Measurements from ENCODE around the gene GALNT5.
"Not testable (repeated sequence)": the region's sequence is repeated elsewhere in the genome, so short reads cannot be mapped to it uniquely, and the experiment has no call there.

The GALNT5 gene

GRCh38 chr2:157341381-157341780, 83.9 kb downstream of the GALNT5 start:
- not testable (repeated sequence) for H3K23ac ChIP-seq (ENCODE audit: low read length); H3K9ac ChIP-seq (ENCODE audit: low read length); DNase-seq; H3K4ac ChIP-seq (ENCODE audit: low read depth, low read length); H4K12ac ChIP-seq (ENCODE audit: low read depth, low read length); H3K9me3 ChIP-seq (ENCODE audit: insufficient read depth, low read depth, low read length); H2BK5ac ChIP-seq (ENCODE audit: low read depth, low read length, poor library complexity); H2BK120ac ChIP-seq (ENCODE audit: insufficient read depth, low read length, poor library complexity); H3K4me3 ChIP-seq (ENCODE audit: low read depth, low read length); H3K79me2 ChIP-seq (ENCODE audit: control insufficient read depth, insufficient read depth, low read length, poor library complexity); H4K8ac ChIP-seq (ENCODE audit: low read depth, low read length); H3K4me1 ChIP-seq (ENCODE audit: control insufficient read depth in 1 of 2, insufficient read depth in 2 of 2, low read length in 2 of 2); H4K91ac ChIP-seq (ENCODE audit: low read depth, low read length); H3K18ac ChIP-seq (ENCODE audit: low read length); H3K27ac ChIP-seq (ENCODE audit: low read depth, low read length); H3K36me3 ChIP-seq (ENCODE audit: control insufficient read depth in 1 of 2, insufficient read depth in 2 of 2, low read length in 2 of 2); H3K4me2 ChIP-seq (ENCODE audit: low read length); H2AK5ac ChIP-seq (ENCODE audit: low read length); H3K79me1 ChIP-seq (ENCODE audit: low read length); H3K27me3 ChIP-seq (ENCODE audit: insufficient read depth, low read length); H3K14ac ChIP-seq (ENCODE audit: low read length); H2BK12ac ChIP-seq (ENCODE audit: low read length); H2AFZ ChIP-seq (ENCODE audit: insufficient read depth, low read length, poor library complexity)
- WGBS (ENCODE audit: extremely low coverage, insufficient coverage, insufficient read length), result no CpG with 5 or more reads among the region's 2 CpGs

- no CpG with 5 or more reads among the region's 2 CpGs for WGBS (ENCODE audit: extremely low coverage, insufficient coverage, insufficient read length)
- H2BK12ac ChIP-seq (ENCODE audit: low read length), result no peak overlapping the region
- DNase-seq, result no peak
- no peaks in the 10 kb centered on the region for H3K27me3 ChIP-seq (ENCODE audit: insufficient read depth, low read length)
- no peak overlapping the region for H2AK5ac ChIP-seq (ENCODE audit: low read length)
- H3K9ac ChIP-seq (ENCODE audit: low read length), result no peak overlapping the region
- H4K91ac ChIP-seq (ENCODE audit: low read depth, low read length), result no peak overlapping the region
- no peak overlapping the region for H3K4ac ChIP-seq (ENCODE audit: low read depth, low read length)
- H3K79me1 ChIP-seq (ENCODE audit: low read length), result no peaks in the 10 kb centered on the region
- peaks cover 2% of the 10 kb centered on the region for H3K9me3 ChIP-seq (ENCODE audit: insufficient read depth, low read depth, low read length)
- no peaks in the 10 kb centered on the region for H3K79me2 ChIP-seq (ENCODE audit: control insufficient read depth, insufficient read depth, low read length, poor library complexity)
- no peak overlapping the region for H4K8ac ChIP-seq (ENCODE audit: low read depth, low read length)
- H3K4me1 ChIP-seq (ENCODE audit: control insufficient read depth in 1 of 2, insufficient read depth in 2 of 2, low read length in 2 of 2), result no peaks in the 10 kb centered on the region
- no peak overlapping the region for H4K12ac ChIP-seq (ENCODE audit: low read depth, low read length)
- no peak overlapping the region for H3K23ac ChIP-seq (ENCODE audit: low read length)
- H3K4me3 ChIP-seq (ENCODE audit: low read depth, low read length), result no peak overlapping the region
- no peak overlapping the region for H3K27ac ChIP-seq (ENCODE audit: low read depth, low read length)
- no peak overlapping the region for H3K14ac ChIP-seq (ENCODE audit: low read length)
- no peaks in the 10 kb centered on the region for H3K36me3 ChIP-seq (ENCODE audit: control insufficient read depth in 1 of 2, insufficient read depth in 2 of 2, low read length in 2 of 2)
- no peak overlapping the region for H2AFZ ChIP-seq (ENCODE audit: insufficient read depth, low read length, poor library complexity)
- no peak overlapping the region for H3K4me2 ChIP-seq (ENCODE audit: low read length)
- H3K18ac ChIP-seq (ENCODE audit: low read length), result no peak overlapping the region
- H2BK5ac ChIP-seq (ENCODE audit: low read depth, low read length, poor library complexity), result no peak overlapping the region
- H2BK120ac ChIP-seq (ENCODE audit: insufficient read depth, low read length, poor library complexity), result no peak overlapping the region
These were observed 88.3 kb downstream of the GALNT5 start for GRCh38 chr2:157345647-157346389.

- Histone ChIP-seq H3K4me1 (ENCODE audit: control insufficient read depth in 1 of 2, insufficient read depth in 2 of 2, low read length in 2 of 2) (no peaks in the 10 kb centered on the region), H4K12ac (ENCODE audit: low read depth, low read length) (no peak overlapping the region), H3K79me2 (ENCODE audit: control insufficient read depth, insufficient read depth, low read length, poor library complexity) (no peaks in the 10 kb centered on the region), H4K8ac (ENCODE audit: low read depth, low read length) (no peak overlapping the region), H3K9me3 (ENCODE audit: insufficient read depth, low read depth, low read length) (no peaks in the 10 kb centered on the region), H2AFZ (ENCODE audit: insufficient read depth, low read length, poor library complexity) (no peak overlapping the region), H2BK12ac (ENCODE audit: low read length) (no peak overlapping the region), H3K27ac (ENCODE audit: low read depth, low read length) (no peak overlapping the region), H3K23ac (ENCODE audit: low read length) (no peak overlapping the region), H2BK5ac (ENCODE audit: low read depth, low read length, poor library complexity) (no peak overlapping the region), H2AK5ac (ENCODE audit: low read length) (no peak overlapping the region), H3K27me3 (ENCODE audit: insufficient read depth, low read length) (no peaks in the 10 kb centered on the region), H3K36me3 (ENCODE audit: control insufficient read depth in 1 of 2, insufficient read depth in 2 of 2, low read length in 2 of 2) (no peaks in the 10 kb centered on the region), H3K18ac (ENCODE audit: low read length) (no peak overlapping the region), H2BK120ac (ENCODE audit: insufficient read depth, low read length, poor library complexity) (no peak overlapping the region), H3K9ac (ENCODE audit: low read length) (no peak overlapping the region), H3K79me1 (ENCODE audit: low read length) (no peaks in the 10 kb centered on the region), H4K91ac (ENCODE audit: low read depth, low read length) (no peak overlapping the region), H3K4me3 (ENCODE audit: low read depth, low read length) (no peak overlapping the region), H3K4me2 (ENCODE audit: low read length) (no peak overlapping the region), H3K14ac (ENCODE audit: low read length) (no peak overlapping the region), H3K4ac (ENCODE audit: low read depth, low read length) (no peak overlapping the region)
- no CpG with 5 or more reads among the region's 3 CpGs for WGBS (ENCODE audit: extremely low coverage, insufficient coverage, insufficient read length)
- DNase-seq, result no peak
These were observed 90.9 kb downstream of the GALNT5 start for GRCh38 chr2:157348291-157348921.

GRCh38 chr2:157349949-157350515, 92.5 kb downstream of the GALNT5 start:
- Histone ChIP-seq H3K4me3 (ENCODE audit: low read depth, low read length) (no peak overlapping the region), H3K9me3 (ENCODE audit: insufficient read depth, low read depth, low read length) (no peaks in the 10 kb centered on the region), H3K4me2 (ENCODE audit: low read length) (no peak overlapping the region), H3K14ac (ENCODE audit: low read length) (no peak overlapping the region), H3K18ac (ENCODE audit: low read length) (no peak overlapping the region), H4K8ac (ENCODE audit: low read depth, low read length) (no peak overlapping the region), H2AFZ (ENCODE audit: insufficient read depth, low read length, poor library complexity) (no peak overlapping the region), H2AK5ac (ENCODE audit: low read length) (no peak overlapping the region), H3K4me1 (ENCODE audit: control insufficient read depth in 1 of 2, insufficient read depth in 2 of 2, low read length in 2 of 2) (no peaks in the 10 kb centered on the region), H3K9ac (ENCODE audit: low read length) (no peak overlapping the region), H3K27ac (ENCODE audit: low read depth, low read length) (no peak overlapping the region), H3K79me2 (ENCODE audit: control insufficient read depth, insufficient read depth, low read length, poor library complexity) (no peaks in the 10 kb centered on the region), H3K4ac (ENCODE audit: low read depth, low read length) (no peak overlapping the region), H3K36me3 (ENCODE audit: control insufficient read depth in 1 of 2, insufficient read depth in 2 of 2, low read length in 2 of 2) (no peaks in the 10 kb centered on the region), H4K12ac (ENCODE audit: low read depth, low read length) (no peak overlapping the region), H3K27me3 (ENCODE audit: insufficient read depth, low read length) (no peaks in the 10 kb centered on the region), H2BK120ac (ENCODE audit: insufficient read depth, low read length, poor library complexity) (no peak overlapping the region), H3K79me1 (ENCODE audit: low read length) (no peaks in the 10 kb centered on the region), H3K23ac (ENCODE audit: low read length) (no peak overlapping the region), H4K91ac (ENCODE audit: low read depth, low read length) (no peak overlapping the region), H2BK5ac (ENCODE audit: low read depth, low read length, poor library complexity) (no peak overlapping the region), H2BK12ac (ENCODE audit: low read length) (no peak overlapping the region)
- peak in 1 of 2 donors; percentile 11 for DNase-seq
- no CpG with 5 or more reads among the region's 1 CpG for WGBS (ENCODE audit: extremely low coverage, insufficient coverage, insufficient read length)
